ENCODE results near the gene PYHIN1. TPM values are rescaled to one million over a fixed set of nuclear protein-coding genes. Genes with fewer than 3 reads are reported as not detected.

The PYHIN1 gene
- polyA plus RNA-seq, 1 experiment = not detected

DNA sequence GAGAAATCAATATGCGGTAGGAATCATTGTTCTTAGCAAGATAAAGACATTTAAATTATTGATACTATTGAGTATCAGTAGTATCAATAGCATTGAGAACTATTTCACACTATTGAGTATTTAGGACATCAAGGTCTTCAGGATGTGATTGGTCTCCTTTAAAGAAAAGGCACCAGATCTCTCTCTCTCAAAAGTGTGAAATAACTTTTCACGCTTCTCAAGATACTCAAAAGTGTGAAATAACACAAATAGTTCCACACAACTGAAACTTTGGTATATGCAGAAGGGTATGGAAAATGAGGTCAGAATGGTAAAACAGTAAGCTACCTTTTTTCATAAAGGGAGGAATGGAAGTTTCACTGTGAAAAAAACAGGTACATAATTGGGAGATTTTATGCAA is 6.7 kb upstream of the PYHIN1 start:
- H3K4me3 ChIP-seq (ENCODE audit: low read depth, low read length) = no peak overlapping the region
- H3K27ac ChIP-seq (ENCODE audit: low read depth, low read length) = no peak overlapping the region
- ChIA-PET CTCF (no interaction called here), POLR2A (no interaction called here)
- H3K9me3 ChIP-seq (ENCODE audit: control insufficient read depth, insufficient read depth, low read length) = no peaks in the 10 kb centered on the region
- TF ChIP-seq, protein P1, sequence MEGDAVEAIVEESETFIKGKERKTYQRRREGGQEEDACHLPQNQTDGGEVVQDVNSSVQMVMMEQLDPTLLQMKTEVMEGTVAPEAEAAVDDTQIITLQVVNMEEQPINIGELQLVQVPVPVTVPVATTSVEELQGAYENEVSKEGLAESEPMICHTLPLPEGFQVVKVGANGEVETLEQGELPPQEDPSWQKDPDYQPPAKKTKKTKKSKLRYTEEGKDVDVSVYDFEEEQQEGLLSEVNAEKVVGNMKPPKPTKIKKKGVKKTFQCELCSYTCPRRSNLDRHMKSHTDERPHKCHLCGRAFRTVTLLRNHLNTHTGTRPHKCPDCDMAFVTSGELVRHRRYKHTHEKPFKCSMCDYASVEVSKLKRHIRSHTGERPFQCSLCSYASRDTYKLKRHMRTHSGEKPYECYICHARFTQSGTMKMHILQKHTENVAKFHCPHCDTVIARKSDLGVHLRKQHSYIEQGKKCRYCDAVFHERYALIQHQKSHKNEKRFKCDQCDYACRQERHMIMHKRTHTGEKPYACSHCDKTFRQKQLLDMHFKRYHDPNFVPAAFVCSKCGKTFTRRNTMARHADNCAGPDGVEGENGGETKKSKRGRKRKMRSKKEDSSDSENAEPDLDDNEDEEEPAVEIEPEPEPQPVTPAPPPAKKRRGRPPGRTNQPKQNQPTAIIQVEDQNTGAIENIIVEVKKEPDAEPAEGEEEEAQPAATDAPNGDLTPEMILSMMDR (IDR thresholded peaks at IDR 0.05; ENCODE audit: low read depth, low read length) = no peak
- no peak for DNase-seq (ENCODE audit: low read depth, low spot score)
- H3K27me3 ChIP-seq (ENCODE audit: control insufficient read depth, insufficient read depth, low read length) = no peaks in the 10 kb centered on the region

GRCh38 chr1:158930504-158930903 is 848 bp upstream of the PYHIN1 start:
- ChIA-PET POLR2A (no interaction called here), CTCF (no interaction called here)
- TF ChIP-seq, protein P1 (IDR thresholded peaks at IDR 0.05; ENCODE audit: low read depth, low read length) = no peak
- H3K4me3 ChIP-seq (ENCODE audit: low read depth, low read length) = no peak overlapping the region
- no peaks in the 10 kb centered on the region for H3K9me3 ChIP-seq (ENCODE audit: control insufficient read depth, insufficient read depth, low read length)
- H3K27ac ChIP-seq (ENCODE audit: low read depth, low read length) = no peak overlapping the region
- no peaks in the 10 kb centered on the region for H3K27me3 ChIP-seq (ENCODE audit: control insufficient read depth, insufficient read depth, low read length)
- no peak for DNase-seq (ENCODE audit: low read depth, low spot score)

DNA sequence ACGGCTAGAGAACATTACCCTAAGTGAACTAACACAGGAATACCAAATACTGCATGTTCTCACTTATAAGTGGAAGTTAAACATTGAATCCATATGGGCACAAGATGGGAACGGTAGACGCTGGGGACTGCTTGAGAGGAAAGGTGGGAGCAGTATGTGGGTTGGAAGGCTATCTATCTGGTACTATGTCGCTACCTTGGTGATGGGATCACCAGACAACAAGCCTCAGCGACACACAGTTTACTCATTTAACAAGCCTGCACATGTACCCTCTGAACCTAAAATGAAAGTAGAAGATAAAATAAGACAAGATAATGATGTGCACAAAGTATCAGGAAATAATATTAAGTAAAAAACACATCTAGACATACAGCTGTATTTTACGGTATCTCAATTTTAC is 819 bp downstream of the PYHIN1 start:
- ChIA-PET CTCF (no interaction called here), POLR2A (no interaction called here)
- DNase-seq (ENCODE audit: low read depth, low spot score) = no peak
- TF ChIP-seq, protein P1 (IDR thresholded peaks at IDR 0.05; ENCODE audit: low read depth, low read length) = no peak
- Histone ChIP-seq H3K27ac (ENCODE audit: low read depth, low read length) (no peak overlapping the region), H3K27me3 (ENCODE audit: control insufficient read depth, insufficient read depth, low read length) (no peaks in the 10 kb centered on the region), H3K4me3 (ENCODE audit: low read depth, low read length) (no peak overlapping the region), H3K9me3 (ENCODE audit: control insufficient read depth, insufficient read depth, low read length) (no peaks in the 10 kb centered on the region)

DNA sequence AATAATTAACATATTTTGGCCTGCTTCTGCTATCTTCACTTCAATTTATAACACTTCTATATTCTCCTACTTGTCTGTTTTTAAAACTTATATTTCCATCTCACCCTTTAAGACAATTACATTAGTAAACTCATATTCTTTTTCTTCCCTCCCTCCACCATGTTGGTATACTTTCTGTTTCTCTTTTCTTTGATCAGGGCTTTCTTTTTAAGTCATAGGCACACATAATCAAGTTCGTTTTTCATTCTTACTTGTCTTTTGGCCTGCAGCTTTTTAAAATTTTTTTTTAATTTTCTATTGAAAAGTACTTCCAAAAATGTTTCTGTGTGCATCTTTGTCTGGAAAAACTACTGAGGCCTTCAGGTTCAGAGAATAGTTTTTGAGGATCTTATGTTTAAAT is 2.3 kb downstream of the PYHIN1 start:
- H3K4me3 ChIP-seq (ENCODE audit: low read depth, low read length) = no peak overlapping the region
- no peak overlapping the region for H3K27ac ChIP-seq (ENCODE audit: low read depth, low read length)
- TF ChIP-seq, protein P1 (IDR thresholded peaks at IDR 0.05; ENCODE audit: low read depth, low read length) = no peak
- H3K27me3 ChIP-seq (ENCODE audit: control insufficient read depth, insufficient read depth, low read length) = no peaks in the 10 kb centered on the region
- ChIA-PET POLR2A (no interaction called here), CTCF (no interaction called here)
- no peaks in the 10 kb centered on the region for H3K9me3 ChIP-seq (ENCODE audit: control insufficient read depth, insufficient read depth, low read length)
- no peak for DNase-seq (ENCODE audit: low read depth, low spot score)

- H3K27ac ChIP-seq (ENCODE audit: low read depth, low read length) = no peak overlapping the region
- H3K27me3 ChIP-seq (ENCODE audit: control insufficient read depth, insufficient read depth, low read length) = no peaks in the 10 kb centered on the region
- ChIA-PET POLR2A (no interaction called here), CTCF (no interaction called here)
- H3K4me3 ChIP-seq (ENCODE audit: low read depth, low read length) = no peak overlapping the region
- TF ChIP-seq, protein P1 (IDR thresholded peaks at IDR 0.05; ENCODE audit: low read depth, low read length) = no peak
- H3K9me3 ChIP-seq (ENCODE audit: control insufficient read depth, insufficient read depth, low read length) = no peaks in the 10 kb centered on the region
- DNase-seq (ENCODE audit: low read depth, low spot score) = no peak
These were observed 7.8 kb downstream of the PYHIN1 start for GRCh38 chr1:158939180-158939579.

Data from AG04450 (cell line).